ENCODE measurements around the gene RP9.

Gene RP9, protein sequence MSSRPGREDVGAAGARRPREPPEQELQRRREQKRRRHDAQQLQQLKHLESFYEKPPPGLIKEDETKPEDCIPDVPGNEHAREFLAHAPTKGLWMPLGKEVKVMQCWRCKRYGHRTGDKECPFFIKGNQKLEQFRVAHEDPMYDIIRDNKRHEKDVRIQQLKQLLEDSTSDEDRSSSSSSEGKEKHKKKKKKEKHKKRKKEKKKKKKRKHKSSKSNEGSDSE

DNA sequence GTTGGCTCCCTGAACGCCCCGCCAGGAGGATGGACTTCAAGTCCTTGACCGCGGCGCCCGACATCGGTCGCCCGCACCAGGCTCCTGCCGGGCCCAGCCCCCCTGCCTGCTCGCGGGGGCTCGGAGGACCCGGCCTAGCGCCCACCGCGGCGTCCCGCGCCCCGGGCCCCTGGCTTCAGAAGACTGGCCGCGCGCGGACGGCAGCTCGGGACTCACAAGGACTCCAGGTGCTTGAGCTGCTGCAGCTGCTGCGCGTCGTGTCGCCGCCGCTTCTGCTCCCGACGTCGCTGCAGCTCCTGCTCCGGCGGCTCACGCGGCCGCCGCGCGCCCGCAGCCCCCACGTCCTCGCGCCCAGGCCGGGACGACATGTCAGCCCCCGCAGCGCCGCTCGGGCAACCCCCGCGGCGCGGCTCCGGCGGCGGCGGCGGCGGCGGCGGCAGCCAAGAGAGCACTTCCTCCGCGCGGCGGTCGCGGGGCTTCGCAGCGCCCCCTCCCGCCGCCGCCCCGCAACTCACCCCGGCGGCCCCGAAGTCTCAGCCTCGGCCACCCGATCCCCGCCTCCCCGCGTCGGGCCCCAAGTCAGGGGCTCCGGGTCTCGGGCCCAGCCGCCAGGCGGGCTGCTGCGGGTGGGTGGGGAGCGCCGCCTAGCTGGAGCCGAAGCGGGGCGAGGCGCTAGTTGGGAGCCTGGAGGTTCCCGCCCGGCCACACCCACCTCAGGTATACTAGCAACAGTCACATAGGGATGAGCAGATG lies at the start of gene RP9:
TSS of gene RP9 (minus strand) at position 400 of the 753 bp plus-strand sequence. CDS start at position 368, 32 bp downstream.
- DNase-seq, result peak; percentile 81

DNA sequence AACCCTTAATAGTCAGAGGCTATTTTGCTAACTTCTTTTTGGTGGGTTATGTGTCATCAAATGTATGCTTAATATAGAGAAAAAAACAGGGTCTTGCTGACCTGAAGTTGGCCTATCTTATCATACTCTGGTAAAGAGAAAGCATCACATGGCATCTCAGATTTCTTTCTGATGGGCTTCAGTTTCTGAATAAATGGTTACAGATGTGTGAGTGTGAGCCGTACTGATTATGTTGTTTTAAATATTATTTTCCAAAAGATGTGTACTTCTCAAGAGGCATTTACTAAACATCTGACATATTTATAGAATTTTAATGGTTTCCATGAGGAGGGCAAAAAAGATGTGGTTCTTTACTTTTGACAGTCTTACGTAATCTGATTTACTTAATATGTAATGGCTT lies 48.6 kb upstream of the RP9 start:
- no peak for DNase-seq

DNA sequence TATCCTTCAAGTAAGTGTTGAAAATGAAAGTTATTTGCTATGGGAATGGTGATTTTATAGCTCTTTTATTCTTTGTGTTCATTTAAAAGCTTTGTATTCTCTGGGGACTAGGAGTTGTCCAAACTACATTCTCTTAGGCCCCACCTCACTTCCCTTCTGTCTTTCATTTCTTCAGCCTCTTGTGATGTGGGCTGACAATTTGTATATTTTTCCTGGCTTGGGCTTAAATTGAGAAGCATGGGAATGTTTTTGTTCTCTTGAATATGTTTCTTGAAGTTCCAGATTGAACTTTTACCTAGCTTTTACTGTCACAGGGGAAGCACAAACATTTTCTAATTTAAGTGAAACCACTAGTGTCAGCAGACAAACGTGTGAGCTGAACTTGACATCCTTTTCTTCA lies 48.1 kb upstream of the RP9 start:
- DNase-seq, result no peak

DNA sequence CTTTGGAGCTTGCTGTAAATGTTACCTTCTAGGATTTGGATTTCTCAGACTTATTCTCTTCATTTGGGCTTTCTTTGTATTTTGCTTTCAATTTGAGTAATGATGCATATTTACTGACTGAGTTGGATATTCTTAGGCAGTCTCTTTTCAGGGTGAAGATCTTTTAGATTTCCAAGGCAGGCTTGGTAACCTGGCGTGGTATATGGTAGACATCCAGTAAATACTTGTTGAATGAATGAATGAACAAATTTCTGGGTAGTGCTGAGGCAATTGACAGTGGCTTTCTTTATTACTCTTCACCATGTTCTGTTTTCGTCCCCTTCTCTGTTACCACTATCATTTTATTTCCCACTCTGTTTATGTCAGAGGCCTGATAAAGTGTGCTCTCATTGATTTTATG lies 47.2 kb upstream of the RP9 start:
- no peak for DNase-seq

DNA sequence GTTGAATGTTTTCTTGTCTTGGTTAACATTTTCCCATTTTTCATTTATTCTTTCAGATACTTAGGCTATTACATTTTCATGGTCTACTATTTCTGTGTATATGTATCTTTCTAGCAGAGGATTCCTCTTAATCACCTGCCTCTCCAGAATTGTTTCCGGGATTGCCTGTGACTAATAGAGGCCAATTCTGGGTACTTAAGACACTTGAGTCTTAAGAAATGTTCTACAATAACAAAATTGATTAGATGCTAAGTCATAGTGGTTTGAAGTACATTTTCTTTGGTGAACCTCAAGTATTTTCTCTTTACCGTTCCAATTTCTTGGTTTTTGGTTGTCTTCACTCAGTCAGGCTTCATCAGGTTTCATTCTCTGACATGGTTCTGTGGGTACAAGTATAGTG lies 46.6 kb upstream of the RP9 start:
- DNase-seq, result no peak

DNA sequence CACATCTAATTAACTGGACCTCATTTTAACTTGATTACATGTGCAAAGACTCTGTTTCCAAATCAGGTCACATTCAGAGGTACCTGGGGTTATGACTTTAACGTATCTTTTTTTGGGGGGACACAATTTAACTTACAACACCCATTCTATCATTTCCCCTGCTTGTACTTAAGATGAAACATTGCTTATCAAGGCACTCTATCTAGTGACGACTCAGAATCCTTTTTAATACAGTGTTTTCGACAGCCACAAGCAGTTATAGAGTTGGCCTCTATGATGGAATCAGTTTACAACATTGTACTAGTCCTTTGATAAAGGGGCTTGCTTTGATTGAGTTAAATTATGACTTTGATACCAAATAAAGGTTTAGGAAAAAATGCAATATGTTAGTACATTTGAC lies 42.9 kb upstream of the RP9 start:
- no peak for DNase-seq

DNA sequence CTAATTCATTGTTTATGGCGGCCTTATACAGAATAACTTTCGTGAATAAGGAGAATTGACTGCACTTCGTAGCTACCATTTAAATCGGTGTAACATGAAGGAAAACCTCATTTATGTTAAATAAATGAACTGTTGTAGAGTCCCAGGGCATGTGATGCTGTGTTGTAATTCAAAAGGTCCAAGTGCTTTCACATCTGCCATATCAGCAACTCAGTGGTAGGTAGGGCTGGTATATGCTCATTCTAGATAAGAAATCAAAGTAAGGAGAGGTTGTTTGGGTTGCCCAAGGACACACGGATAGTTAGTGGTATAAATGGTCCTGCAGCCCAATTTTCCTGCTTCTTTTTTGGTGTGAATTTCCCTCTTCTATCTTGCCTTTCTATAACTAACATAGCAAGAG lies 36.0 kb upstream of the RP9 start:
- DNase-seq, result no peak

DNA sequence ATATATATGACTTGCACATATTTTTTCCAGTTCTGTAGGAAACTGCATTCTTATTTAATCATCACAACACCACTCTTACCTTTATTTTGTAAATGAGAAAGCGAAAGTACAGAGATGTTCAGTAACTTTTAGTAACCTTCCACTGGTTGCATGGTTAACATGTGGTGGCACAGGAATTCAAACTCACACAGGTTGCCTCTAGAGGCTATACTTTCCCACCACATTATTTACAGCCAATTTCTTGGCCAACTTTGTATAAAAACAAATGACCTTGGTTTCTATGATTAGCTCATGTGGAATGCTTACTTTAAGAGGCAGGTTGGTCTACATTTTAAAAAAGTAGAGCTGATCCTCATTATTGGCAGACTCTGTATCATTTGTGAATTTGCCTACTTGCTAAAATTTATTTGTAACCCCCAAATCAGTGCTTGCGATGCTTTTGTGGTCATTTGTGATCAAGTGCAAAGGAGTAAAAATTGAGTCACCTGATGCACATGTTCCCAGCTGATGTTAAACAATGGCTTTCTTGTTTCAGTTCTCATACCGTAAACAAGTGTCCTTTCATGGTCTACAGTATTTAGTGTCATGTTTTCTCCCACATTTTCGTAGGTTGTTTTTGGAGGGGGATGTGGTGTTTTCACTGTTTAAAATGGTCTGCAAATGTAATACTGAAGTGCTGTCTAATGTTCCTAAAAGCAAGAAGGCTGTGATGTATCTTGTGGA lies 35.0 kb upstream of the RP9 start:
- DNase-seq, result no peak

DNA sequence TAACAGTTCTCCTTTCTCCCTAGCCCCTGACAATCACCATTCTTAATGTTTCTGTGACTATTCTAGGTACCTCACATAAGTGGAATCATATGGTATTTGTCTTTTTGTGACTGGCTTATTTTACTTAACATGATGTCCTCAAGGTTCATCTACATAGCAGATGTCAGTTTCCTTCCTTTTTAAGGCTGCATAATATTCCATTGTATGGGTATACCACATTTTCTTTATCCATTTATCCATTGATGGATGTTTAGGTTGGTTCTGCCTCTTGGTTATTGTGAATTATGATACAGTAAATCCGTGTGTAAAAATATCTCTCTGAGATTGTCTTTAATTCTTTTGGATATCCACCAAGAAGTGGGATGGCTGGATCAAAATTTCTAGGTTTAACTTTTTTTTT lies 33.4 kb upstream of the RP9 start:
- DNase-seq, result no peak

DNA sequence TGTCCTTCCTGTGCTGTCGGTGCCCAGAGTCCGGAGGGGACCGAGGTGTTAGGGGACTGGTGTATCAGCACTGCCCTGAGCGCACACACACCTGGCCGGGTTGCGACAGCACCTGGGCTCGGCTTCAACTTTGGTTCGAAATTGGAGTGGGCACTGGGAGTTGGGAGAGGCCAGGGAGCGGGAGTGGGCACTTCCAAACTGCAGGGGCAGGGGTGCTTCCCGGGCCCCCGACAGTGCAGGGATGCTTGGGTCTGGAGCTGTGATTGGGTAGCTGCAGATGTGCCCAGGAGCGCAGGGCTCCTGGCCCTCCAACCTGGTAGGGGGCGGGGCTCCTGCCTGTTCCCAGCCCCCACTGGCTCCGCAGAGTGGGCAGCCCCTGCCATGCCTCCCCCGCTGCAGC lies 27.9 kb upstream of the RP9 start:
- no peak for DNase-seq

DNA sequence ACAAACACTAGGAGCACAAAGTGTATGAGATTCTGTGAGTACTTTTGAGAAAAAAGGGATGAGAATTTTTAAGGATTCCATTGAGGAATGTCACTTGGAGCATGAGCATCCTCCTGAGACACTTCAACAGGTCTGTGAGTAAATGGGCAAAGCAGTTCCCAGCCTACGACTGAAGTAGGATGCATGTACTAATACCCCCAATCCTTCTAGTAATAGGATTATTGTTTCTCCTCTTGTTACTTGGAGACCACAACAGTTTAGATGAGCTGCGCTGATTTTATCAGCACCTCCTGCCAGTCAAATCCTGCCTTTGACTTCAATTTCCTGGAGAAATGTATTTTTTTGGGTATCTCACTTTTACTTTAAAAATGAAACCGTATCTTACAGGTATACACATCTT lies 21.0 kb upstream of the RP9 start:
- peak; percentile 31 for DNase-seq

DNA sequence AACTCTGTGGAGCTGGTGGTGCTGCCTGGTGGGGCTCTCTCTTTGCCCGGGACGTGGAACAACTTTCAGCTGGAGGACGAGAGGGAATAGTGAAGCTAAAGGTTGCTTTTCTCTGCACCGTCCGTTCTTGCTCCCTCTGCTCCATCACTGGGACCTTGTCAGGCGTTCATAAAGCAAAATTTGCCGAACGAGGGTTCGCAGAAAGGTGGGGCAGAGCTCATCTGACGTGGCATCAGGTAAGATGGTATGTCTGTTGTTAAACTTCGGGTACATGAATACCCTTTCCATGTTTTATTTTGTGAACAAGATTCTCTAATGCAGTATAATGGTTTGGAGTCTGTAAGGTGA lies 20.6 kb upstream of the RP9 start:
- peak; percentile 20 for DNase-seq

DNA sequence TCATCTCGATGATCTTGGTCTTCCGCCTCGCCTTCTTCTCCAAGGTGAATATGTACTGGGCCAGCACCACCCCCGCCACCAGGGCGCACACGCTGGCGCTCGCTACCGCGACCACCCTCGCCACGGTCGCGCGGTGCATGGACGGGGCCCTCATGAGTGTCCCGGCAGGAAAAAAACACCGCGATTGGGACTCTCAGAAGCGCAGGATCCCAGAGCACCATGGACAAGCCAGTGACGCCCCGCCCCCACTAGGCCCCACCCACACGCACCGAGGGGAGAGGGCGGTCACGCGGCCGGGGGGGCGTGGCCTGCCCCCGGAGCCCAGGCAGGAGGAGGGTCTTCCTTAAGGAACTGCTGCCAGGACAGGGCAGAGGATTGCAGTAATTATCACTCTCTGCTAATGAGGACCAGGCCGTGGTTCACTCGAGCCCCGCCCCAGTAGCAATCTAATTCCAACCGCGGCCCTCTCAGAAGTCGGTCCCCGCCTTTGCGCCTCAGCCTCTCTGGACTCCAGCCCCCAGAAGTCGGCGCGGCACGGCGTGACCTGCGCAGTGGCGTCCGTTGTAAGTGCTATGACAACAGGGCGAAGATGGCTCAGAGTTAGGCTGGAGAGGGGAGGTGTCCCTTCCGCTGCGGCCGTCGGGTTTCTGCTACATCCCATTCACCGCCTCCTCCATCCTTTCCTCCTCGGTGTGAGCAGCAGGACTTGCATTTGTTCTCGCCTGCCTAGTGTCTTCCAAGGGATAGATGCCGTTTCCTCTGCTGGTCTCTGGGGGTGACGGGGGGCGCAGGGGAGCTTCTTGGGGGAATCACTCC lies 20.0 kb upstream of the RP9 start, which contains the start of gene BBS9:
TSS of gene BBS9 (plus strand) at position 575 of the 816 bp plus-strand sequence. CDS start 16,689 bp downstream, outside the sequence.
- DNase-seq, result peak; percentile 91

DNA sequence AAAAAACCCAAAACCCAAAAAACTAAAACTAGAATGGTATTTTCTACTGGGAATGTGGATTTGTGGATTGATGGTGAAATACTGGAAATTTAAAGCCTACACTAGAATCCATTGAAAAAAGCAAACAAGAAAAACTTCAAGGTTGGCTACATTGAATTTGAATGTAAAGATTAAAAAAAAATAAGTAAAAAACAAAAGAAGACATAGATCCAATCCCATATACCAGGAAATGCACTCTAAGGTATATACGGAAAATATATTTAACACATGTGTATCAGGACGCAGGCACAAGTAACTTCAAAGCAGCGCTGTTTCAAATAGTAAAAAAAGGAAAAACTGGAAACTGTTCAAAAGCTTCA lies 19.4 kb upstream of the RP9 start:
- no peak for DNase-seq

DNA sequence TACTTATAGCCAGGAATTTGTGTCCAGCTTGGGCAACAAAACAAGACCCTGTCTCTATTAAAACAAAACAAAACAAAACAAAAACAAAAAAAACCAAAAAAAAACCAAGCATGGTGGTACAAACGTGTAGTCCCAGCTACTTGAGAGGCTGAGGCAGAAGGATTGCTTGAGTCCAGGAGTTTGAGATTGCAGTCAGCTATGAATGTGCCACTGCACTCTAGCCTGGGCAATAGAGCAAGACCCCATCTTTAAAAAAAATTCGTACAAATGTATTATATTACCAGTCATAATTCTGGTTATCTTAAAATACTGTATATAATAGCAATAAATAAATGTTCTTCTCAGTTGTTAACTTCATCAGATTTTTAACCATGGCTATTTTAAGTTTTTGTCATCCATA lies 17.9 kb upstream of the RP9 start:
- DNase-seq, result no peak

DNA sequence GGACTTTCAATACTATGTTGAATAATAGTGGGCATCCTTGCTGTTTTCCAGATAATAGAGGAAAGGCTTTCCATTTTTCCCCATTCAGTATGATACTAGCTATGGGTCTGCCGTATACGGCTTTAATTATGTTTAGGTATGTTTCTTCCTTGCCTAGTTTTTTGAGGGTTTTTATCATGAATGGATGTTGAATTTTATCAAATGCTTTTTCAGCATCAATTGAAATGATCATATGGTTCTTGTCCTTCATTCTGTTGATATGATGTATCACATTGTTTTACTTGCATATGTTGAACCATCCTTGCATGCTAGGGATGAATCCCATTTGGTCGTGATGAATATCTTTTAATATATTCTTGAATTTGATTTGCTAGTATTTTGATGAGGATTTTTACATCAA lies 9.2 kb upstream of the RP9 start:
- no peak for DNase-seq

DNA sequence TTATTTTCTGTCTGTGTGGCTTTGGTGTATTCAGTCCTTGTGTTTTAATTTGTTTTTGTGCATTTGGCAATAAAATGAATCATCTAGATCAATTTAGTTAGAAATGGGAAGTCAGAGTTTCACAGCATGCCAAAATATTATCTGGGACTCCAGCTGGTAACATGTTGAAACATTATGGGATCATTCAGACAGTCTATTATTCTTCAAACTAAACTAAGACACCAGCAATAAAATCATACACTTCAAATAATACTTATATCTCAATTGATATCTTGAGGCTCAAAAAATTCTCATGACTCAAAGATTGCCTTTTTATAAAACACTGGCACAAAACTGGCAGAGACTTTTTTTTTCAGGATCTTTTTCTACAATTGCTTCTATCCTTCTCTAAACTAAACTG lies 5.8 kb upstream of the RP9 start:
- no peak for DNase-seq

DNA sequence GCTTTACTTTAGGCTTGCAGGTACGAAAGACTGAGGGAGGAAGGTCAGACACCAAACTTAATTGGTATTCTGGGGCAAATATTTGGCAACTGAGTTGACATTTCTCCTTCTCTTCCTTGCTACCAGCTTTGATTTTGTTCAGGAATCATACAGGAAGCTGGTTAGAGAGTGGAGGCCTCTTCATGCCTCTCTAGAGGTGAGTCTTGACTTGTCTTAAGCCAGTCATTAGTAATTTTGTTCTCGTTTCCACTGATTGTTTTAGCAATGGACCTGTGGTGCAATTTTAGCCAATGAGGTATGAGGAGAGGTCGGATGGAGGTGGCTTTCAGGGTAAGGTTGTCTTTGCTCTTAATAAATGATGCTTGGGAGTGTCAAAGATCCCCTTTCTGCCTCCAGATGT lies 2.4 kb upstream of the RP9 start:
- no peak for DNase-seq

DNA sequence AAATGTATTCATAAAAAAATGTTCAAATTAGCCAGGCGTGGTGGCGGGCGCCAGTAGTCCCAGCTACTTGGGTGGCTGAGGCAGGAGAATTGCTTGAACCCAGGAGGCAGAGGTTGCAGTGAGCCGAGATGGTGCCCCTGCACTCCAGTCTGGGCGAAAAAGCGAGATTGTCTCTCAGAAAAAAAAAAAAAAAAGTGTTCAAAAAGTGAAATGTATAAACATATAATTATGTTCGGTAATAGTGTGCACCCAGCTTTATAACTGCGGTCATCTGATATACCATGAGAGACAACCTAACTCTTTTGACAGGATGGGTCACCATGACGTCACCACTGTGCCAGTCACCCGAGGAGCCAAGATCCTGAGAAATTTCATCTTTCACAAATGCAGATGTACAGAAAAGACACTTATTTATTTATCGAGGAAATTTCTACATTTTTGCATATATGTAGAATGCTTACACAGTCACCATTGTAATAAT lies 594 bp upstream of the RP9 start:
- peak; percentile 2 for DNase-seq

DNA sequence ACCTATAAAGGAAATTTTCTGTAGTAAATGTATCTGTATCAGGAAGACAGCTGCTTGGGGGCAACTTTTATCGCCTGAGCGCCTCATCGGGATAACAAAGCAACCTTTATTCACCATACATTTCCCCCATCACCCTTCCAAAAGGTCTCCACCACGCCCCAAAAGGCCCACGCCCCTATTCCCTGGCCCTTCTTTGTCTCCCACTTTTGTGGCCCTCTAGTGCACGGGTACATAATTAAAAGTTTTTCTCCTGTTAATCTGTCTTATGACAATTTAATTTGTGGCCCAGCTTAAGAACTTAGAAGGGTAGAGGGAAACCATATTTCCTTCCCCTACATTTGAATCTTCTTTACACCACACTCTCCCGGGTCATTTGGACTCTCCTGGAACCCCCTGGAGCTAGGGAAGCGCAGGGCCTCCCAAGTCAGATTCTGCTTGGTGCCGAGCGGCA lies 625 bp downstream of the RP9 start:
- peak; percentile 21 for DNase-seq

DNA sequence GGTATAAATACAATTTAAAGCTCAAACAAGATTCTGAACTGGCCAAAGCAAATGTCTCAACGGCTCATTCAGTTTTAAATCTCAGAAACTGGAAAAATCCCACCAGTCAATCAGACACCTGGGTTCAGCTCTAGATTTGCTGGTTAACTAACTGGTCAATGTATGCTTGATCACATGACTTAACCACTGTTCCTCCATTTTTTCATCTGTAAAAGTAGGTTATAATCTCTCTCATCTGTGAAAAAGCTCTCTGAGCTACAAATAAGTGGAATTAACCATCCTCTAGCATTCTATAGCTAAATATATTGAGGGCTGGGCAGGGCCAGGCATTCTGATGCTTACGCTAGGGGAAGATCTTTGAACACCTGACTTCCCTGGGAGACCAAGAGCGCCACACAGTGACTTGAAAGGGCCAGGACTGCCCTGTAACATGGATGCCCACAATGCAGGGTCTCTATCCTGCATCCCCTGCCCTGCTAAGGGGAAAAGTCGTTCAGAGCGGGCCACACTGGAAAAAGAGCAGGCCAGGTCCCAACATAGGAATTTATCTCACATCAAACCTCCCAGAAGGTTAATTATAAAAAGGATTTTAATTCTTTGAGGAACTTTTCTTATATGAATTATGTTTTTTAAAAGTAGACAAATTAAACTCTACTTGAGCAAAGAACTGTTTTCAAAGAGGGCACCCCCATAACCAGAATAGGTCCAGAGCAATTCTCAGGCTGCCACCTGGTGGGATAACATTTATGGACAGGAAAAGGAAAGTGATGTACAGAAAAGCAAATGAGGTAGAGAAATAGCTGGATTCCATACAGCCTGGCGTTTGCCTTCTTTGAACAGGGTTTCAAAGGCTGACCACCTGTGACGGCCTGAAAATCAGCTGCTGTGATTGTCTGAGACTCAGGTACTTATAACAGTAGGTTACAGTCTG lies 1.8 kb downstream of the RP9 start:
- peak; percentile 74 for DNase-seq

DNA sequence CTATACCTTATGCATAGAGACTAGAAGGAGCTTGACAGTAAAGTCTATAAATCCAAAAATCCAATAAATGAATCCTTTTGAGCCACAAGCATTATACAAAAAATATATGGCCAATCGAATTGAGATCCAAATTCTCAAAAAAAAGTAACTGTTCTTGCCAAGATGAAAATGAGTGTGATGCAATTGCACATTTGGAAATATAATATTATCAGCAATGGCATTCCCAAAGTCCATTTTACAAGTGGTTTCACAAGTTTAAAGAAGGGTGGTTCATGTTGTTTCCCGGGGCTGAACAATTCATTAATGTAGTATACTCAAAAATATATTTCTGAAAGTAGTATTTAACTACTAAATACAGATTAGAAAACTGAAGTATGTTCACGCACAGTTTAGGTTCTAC lies 7.3 kb downstream of the RP9 start:
- no peak for DNase-seq
